NCI-H146 treated with DMSO at 0.1 percent for 48 hours (cell line): ENCODE measurements around the gene SYPL2.
A peak's percentile ranks its signal among the peaks of the same experiment; 100 is the strongest.
"Not testable (repeated sequence)": the region's sequence is repeated elsewhere in the genome, so short reads cannot be mapped to it uniquely, and the experiment has no call there.

Experiments
- DNase-seq: peaks from one replicate; lab custom pipeline; 2025; ENCODE audit not compliant: unreplicated experiment; lab: John Stamatoyannopoulos, UW

Gene SYPL2

GRCh38 chr1:109470245-109470644 lies 3.9 kb downstream of the SYPL2 start:
- DNase-seq = no peak

- no peak for DNase-seq
These were observed 6.4 kb downstream of the SYPL2 start for GRCh38 chr1:109472779-109473178.

GRCh38 chr1:109473284-109474057 lies 7.1 kb downstream of the SYPL2 start:
- DNase-seq = not testable (repeated sequence)

- DNase-seq = no peak
These were observed 8.4 kb downstream of the SYPL2 start for GRCh38 chr1:109474697-109475096.

GRCh38 chr1:109475261-109475660 lies 8.9 kb downstream of the SYPL2 start:
- no peak for DNase-seq

GRCh38 chr1:109476825-109477224 lies 10.5 kb downstream of the SYPL2 start:
- no peak for DNase-seq

GRCh38 chr1:109477821-109478220 lies 11.5 kb downstream of the SYPL2 start:
- no peak for DNase-seq

- no peak for DNase-seq
These were observed 12.5 kb downstream of the SYPL2 start for GRCh38 chr1:109478806-109479205.

DNA sequence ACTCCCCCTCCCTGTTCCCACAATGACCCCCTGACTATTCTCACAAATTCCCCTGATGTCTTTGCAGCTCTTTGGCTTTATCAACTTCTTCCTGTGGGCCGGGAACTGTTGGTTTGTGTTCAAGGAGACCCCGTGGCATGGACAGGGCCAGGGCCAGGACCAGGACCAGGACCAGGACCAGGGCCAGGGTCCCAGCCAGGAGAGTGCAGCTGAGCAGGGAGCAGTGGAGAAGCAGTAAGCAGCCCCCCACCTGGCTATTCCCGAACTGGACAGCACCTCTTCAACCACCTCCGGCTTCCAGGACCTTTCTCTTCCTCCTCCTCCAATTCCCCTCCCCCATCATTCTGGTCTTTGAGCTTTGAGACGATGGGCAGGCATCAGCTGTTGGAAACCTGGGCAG lies 13.0 kb downstream of the SYPL2 start:
- DNase-seq = no peak

GRCh38 chr1:109479901-109480300 lies 13.6 kb downstream of the SYPL2 start:
- no peak for DNase-seq

DNA sequence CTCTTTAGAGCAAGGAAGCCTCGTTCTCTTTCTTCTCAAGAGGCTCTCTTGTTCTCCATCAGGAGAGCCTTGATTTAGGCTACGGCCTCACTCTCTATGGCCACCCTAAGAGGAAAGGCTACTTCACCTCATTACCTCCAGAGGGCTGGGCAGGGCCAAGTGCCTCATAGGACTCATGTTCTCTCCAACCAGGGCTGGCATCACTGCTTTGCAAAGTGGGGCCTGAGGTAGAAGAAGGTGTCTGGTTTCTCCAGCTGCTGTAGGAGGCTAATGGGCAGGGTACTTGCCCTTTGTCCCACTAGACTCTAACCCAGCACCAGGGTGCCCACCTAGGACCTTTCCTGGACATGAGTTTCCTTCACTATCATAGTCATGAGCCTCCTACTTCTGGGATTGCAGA lies 15.3 kb downstream of the SYPL2 start:
- DNase-seq = no peak

DNA sequence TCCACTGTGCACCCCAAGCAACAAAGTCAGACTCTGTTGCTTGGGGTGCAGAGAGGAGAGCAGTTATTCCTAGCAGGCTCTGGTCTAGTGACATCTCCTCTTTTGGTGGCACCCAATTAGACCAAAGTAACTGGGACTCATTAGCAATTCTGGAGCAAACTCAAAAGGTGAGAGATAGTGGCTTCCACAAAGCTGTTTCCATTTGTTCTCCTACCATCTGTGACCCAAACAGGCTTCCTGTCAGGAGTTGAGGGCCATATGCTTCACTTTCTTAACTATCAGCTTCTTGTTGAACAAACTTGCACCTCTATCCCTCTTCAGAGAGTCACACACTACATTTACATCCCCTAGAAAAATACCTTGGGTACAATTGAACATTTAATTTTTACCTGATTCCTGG lies 15.9 kb downstream of the SYPL2 start:
- DNase-seq = no peak

DNA sequence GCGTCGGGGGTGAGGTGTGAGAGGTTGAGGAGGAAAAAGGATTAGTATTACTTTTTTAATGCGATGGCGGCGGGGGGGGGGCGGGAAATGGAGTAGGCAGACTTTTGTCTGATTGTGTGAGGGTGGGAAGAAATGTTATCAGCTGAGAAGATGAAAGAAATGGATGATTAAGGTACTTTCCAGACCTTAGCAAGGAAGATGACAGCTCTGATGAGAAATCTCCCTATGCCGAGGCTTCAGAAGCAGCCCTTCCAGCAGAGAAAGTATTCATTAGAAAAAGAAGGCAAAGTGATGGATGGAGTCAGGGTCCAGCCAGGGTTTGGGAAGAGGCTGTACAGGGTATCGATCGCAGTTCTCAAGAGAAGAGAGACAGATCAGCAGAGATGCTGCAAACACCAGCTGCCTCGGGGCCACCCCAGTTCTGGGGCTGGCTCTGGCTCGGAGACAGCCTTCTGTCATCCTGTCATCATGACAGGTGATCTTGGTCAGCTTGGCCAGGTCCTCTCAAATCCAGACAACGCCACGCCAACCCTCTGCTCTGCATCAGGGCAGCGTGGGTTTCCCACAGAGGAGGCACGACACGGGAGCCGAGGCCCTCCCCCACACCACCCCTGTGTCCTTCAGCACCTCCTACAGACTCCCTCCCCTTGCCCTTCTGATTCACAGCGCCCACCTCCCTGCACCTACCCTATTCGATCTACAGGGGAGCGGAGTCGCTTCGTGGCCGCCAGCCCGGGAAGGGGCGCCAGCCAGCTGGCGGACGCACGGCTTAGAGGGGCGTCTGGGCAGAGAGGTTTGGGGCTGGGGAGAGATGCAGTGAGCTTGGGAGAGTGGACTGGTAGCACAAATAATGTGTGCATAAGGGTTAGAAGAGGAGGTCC lies 16.7 kb downstream of the SYPL2 start:
- DNase-seq = peak; percentile 72

DNA sequence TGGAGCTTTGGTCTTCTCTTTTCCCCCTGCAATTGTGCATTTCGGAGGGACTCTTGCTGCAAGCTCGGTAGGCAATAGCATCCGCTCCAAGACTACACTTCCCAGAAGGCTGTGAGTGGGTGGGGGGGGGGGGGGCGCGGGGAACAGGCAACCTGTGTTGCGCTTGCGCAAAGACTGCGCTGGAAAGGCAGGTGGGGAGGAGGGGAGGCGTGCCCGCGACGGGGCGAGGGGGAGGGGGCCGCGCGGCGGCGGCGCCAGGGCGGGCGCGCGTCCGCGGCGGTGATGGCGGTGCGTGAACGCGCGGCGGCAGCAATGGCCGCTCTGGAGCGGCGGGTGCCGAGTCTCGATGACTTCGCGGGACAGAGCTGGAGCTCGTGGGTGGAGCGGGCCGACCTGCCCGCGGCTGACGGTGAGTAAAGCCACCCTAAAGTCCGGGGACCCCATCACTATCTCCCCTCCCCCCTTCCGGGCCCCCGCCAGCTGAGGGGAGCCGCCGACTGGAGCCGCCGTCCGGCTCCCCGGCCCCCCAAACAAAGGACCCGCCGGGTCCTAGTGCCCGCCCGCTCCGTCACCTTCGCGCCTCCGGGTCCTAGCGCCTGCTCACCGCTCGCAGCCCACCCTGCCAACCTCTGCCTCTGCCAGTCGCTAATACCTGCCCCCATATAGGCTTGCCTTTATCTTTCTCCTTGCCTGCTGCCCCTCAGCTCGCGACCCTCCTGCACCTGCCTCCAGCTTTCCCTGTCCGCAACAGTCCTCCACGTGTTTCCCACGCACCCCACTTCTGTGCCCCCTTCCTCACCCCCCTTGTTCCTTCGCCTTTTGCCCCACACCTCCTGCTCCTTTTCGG lies 17.5 kb downstream of the SYPL2 start, which contains the start of gene ATXN7L2:
ATXN7L2 (plus strand) TSS at position 234 of the 847 bp plus-strand sequence; CDS start at position 283, 49 bp downstream.
- DNase-seq = peak; percentile 72

DNA sequence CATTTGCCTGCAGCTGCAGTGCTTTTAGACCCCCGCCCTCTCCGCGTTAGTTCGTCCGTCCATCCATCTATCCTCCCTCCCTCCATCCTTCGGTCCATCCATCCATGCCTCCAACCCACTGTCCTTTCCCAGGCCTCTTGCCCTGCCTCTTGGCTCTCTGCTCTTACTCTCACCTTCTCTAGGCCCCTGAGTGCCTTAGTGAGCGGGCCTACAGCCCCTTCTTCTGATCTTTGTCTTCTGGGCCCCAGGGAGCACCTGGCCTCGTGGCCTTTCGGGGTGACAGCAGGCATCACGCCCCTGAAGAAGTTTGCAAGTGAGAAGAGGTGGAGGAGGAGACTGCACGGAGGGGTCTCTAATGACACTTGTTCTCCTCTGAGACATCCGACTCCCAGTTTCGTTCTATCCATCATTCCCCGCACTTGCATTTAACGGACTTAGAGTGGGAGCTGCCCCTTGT lies 18.2 kb downstream of the SYPL2 start:
- no peak for DNase-seq

DNA sequence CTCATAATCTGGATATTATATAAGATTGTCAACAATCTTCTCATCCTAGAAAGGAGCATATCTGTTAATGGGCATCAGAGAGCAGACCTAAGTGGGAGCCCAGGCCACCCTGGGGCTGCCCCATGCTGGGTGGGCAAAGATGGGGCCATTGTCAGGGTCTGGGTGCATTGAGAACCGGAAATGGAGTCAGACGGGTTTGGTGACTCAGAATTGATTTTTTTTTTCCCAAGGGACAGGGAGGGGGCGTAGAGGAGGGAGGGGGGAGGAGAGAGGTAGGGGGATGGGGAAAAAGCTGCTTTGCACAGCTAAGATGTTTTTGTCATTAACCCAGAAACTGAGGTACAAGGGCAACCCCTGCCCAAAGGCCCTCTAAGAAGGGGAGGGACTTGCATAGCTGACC lies 18.7 kb downstream of the SYPL2 start:
- peak; percentile 60 for DNase-seq

DNA sequence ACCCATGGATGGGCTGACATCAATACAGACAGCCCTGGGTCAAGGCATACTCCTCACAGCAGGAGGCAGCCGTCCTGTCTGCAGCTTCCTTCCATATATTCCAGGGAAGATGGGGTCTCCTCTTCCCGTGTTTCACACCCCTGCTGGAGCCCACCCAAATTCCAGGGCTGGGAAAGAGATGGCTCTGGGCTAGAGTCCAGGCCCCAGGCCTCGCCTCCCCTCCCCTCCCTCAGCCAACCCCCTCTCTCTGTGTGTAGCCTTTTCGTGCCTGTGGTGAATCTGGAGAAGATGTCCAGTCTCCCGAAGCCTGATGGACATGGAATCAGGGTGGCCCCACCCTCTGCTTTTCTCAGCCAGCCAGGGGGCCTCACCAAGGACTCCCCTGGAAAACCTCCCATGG lies 20.9 kb downstream of the SYPL2 start:
- no peak for DNase-seq

- no peak for DNase-seq
These were observed 21.9 kb downstream of the SYPL2 start for GRCh38 chr1:109488201-109488600.

GRCh38 chr1:109488696-109489095 lies 22.4 kb downstream of the SYPL2 start:
- no peak for DNase-seq

DNA sequence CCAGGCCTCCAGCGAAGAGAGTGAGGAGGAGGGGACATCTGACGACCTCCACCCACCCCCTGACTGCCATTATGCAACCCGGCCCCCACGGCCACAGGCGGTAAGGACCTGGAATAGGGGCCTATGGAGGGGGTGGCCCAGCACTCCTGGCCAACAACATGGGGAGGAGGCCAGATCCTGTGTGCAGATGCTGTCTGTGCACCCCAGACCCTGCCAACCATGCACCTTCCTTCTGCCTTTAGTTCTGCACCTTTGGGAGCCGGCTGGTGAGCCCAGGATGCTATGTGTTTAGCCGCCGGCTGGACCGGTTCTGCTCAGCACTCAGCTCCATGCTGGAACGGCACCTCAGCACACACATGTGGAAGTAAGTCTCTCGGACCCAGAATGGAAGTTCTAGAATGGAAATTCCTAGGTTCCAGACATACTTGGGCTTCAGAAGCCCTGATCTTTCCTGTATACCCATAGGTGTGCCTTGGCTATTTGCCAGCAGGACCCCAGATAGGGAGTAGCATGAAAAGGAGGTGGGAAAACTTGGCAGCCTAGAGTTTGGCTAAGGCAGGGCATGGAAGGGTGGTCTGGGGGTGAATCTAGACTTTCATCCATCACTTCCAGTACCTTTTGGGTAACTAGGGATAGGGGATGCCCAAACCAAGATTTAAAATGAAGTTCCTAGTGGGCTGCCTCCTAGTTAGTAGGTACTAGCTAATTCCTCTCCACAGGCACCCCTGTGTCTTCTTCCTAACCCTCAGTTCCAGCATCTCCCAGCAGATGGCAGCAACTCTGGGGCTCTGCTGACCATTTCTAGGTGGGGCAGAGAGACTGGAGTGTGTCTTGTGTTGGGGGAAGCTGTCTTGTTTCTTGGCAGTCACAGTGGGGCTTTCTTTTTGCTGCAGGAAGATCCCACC lies 23.9 kb downstream of the SYPL2 start:
- DNase-seq = no peak
